MCF 10A (cell line): ENCODE data around the gene DIP2C. TPM values are rescaled to one million over a fixed set of nuclear protein-coding genes. Genes with fewer than 3 reads are reported as not detected.

Source experiments
- BruUV-seq: library from RNA; stranded (reverse); fragments of 400-500 nt; replicated peaks from 2 replicates; lab custom pipeline; 2021; lab: Mats Ljungman, UMichigan
- CTCF ChIA-PET: fragments of 300-600 bp; sonication (Branson Sonifier 250); formaldehyde crosslinking; extraction: SDS; loops from one replicate; lab custom pipeline; 2021; ENCODE audit warnings: antibody characterized with exemption, inconsistent platforms; lab: Yijun Ruan, JAX
- POLR2A ChIA-PET: fragments of 300-600, 350-650 bp; sonication (Branson Sonifier 250); formaldehyde crosslinking; extraction: SDS; loops from one replicate; lab custom pipeline; 2020; ENCODE audit warnings: antibody characterized with exemption, inconsistent platforms; lab: Yijun Ruan, JAX
- DNase-seq: peaks from one replicate; pipeline ENCODE4 v3.0.0-alpha.2; 2018; ENCODE audit not compliant: unreplicated experiment
- H3K27ac Mint-ChIP-seq: one replicate; pipeline ENCODE4 v1.8.0; 2022; ENCODE audit warnings: mild to moderate bottlenecking, low read depth, mixed read lengths; ENCODE audit not compliant: unreplicated experiment
- H3K27me3 Mint-ChIP-seq: one replicate; pipeline ENCODE4 v1.8.0; 2022; ENCODE audit warnings: mixed read lengths; ENCODE audit not compliant: insufficient read depth, unreplicated experiment
- H3K36me3 Mint-ChIP-seq: one replicate; pipeline ENCODE4 v1.8.0; 2022; ENCODE audit warnings: mild to moderate bottlenecking, moderate library complexity, mixed read lengths; ENCODE audit not compliant: insufficient read depth, unreplicated experiment
- H3K4me1 Mint-ChIP-seq: one replicate; pipeline ENCODE4 v1.8.0; 2022; ENCODE audit warnings: mixed read lengths; ENCODE audit not compliant: insufficient read depth, unreplicated experiment
- H3K4me3 Mint-ChIP-seq: one replicate; pipeline ENCODE4 v1.8.0; 2022; ENCODE audit warnings: mild to moderate bottlenecking, moderate library complexity, mixed read lengths; ENCODE audit not compliant: unreplicated experiment
- H3K9me3 Mint-ChIP-seq: one replicate; pipeline ENCODE4 v1.8.0; 2022; ENCODE audit warnings: mixed read lengths; ENCODE audit not compliant: unreplicated experiment
- intact Hi-C: fragments of 100-400 bp; cut with micrococcal nuclease; formaldehyde crosslinking; loops from 2 replicates; pipeline ENCODE4 v1.14.1; 2022
- total RNA-seq: library from RNA; stranded (reverse); gene quantifications from 2 replicates; pipeline ENCODE4 v1.2.3, GENCODE V29; 2022
- TF ChIP-seq, protein P1 (sequence below): fragments of 200-600 bp; IDR thresholded peaks from one replicate; pipeline ENCODE4 v1.8.0; 2022; ENCODE audit warnings: antibody characterized with exemption, mild to moderate bottlenecking; ENCODE audit not compliant: unreplicated experiment

The DIP2C gene
- total RNA-seq, 1 experiment from 2014 or later = 0.37 TPM

DNA sequence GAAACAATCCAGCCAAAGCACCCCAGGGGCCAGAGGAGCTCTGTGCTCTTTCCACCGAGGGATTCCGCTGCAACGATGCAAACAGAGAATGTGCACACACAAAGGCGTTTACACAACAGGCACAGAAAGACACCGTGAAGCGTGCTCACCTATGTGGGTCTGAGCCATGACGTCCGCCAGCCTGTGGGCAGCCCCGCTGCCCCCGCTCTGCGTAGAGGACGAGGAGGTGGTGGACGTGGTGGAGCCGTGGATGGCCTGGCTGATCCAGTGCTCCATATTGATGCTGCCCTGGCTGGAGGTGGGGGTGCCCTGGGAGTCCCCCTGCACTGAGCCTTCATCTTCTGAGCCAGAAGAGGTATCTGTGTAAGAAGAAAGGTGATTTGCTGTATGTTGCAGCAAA, 266.8 kb downstream of the DIP2C start:
- Mint-ChIP-seq H3K9me3 (no peaks in the 10 kb centered on the region), H3K36me3 (no peaks in the 10 kb centered on the region)

DNA sequence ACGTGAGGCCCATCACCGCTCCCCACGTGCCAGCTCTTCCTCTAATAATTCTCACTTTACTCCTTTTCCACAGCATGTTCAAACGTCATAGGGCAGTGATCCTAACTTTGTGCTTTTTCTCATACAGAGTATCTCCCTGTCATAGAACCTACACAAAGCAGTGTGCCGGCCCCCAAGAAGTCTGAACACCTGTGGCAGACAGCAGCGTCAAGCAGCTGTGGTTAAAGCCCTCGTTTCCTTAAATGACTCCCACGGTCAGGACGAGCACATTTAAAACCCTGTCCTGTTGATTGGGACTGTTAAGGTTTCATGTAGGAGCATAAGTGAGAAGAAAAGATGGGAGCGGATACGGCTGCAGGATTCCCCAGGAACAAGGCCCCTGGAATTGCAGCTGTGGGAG, 267.2 kb downstream of the DIP2C start:
- no peaks in the 10 kb centered on the region for H3K36me3 Mint-ChIP-seq
- no peak for DNase-seq
- ChIA-PET POLR2A (no interaction called here), CTCF (interaction anchor here (0.6 kb wide), 1 partner anchor 66 kb away, joined by 6 read pairs; no protein-coding TSS in a partner anchor)
- no peak overlapping the region for H3K27ac Mint-ChIP-seq
- no peak overlapping the region for H3K4me3 Mint-ChIP-seq
- no peaks in the 10 kb centered on the region for H3K9me3 Mint-ChIP-seq
- H3K4me1 Mint-ChIP-seq = no peaks in the 10 kb centered on the region
- no TSS peak for BruUV-seq
- peaks cover 23% of the 10 kb centered on the region for H3K27me3 Mint-ChIP-seq
- intact Hi-C loops = no loop called here
- TF ChIP-seq, protein P1, sequence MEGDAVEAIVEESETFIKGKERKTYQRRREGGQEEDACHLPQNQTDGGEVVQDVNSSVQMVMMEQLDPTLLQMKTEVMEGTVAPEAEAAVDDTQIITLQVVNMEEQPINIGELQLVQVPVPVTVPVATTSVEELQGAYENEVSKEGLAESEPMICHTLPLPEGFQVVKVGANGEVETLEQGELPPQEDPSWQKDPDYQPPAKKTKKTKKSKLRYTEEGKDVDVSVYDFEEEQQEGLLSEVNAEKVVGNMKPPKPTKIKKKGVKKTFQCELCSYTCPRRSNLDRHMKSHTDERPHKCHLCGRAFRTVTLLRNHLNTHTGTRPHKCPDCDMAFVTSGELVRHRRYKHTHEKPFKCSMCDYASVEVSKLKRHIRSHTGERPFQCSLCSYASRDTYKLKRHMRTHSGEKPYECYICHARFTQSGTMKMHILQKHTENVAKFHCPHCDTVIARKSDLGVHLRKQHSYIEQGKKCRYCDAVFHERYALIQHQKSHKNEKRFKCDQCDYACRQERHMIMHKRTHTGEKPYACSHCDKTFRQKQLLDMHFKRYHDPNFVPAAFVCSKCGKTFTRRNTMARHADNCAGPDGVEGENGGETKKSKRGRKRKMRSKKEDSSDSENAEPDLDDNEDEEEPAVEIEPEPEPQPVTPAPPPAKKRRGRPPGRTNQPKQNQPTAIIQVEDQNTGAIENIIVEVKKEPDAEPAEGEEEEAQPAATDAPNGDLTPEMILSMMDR = no peak

More for the DNA sequence above, 266.8 kb downstream of the DIP2C start:
- Mint-ChIP-seq H3K27ac (no peak overlapping the region), H3K4me3 (no peak overlapping the region), H3K27me3 (peaks cover 28% of the 10 kb centered on the region), H3K4me1 (no peaks in the 10 kb centered on the region)
- CTCF ChIA-PET = no interaction called here
- intact Hi-C loops = no loop called here
- no TSS peak for BruUV-seq
- no peak for DNase-seq
- POLR2A ChIA-PET = no interaction called here
- TF ChIP-seq, protein P1 = no peak

DNA sequence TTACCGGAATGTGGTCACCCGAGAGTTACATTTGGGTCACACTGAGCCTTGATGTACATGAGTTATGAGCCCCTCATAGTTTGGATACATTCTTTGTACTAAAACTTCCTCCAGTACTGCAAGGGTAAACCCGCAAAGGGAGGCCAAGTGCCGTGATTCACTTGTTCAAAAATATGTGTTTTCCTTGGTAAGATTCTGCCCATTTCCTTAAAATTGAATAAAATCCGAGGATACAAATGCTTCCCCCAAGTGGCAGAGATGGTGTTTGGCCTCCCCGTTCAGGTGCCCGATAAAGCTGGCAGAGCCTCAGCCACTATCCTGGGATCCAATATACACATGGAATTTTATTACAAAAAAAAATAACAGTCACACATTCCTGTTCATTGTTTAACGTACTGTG, 268.3 kb downstream of the DIP2C start:
- TF ChIP-seq, protein P1 = no peak
- Mint-ChIP-seq H3K4me1 (no peaks in the 10 kb centered on the region), H3K4me3 (no peak overlapping the region), H3K27ac (no peak overlapping the region), H3K9me3 (no peaks in the 10 kb centered on the region), H3K36me3 (no peaks in the 10 kb centered on the region), H3K27me3 (peaks cover 13% of the 10 kb centered on the region)
- intact Hi-C loops = no loop called here
- POLR2A ChIA-PET = no interaction called here
- DNase-seq = no peak
- CTCF ChIA-PET = no interaction called here
- BruUV-seq = no TSS peak

DNA sequence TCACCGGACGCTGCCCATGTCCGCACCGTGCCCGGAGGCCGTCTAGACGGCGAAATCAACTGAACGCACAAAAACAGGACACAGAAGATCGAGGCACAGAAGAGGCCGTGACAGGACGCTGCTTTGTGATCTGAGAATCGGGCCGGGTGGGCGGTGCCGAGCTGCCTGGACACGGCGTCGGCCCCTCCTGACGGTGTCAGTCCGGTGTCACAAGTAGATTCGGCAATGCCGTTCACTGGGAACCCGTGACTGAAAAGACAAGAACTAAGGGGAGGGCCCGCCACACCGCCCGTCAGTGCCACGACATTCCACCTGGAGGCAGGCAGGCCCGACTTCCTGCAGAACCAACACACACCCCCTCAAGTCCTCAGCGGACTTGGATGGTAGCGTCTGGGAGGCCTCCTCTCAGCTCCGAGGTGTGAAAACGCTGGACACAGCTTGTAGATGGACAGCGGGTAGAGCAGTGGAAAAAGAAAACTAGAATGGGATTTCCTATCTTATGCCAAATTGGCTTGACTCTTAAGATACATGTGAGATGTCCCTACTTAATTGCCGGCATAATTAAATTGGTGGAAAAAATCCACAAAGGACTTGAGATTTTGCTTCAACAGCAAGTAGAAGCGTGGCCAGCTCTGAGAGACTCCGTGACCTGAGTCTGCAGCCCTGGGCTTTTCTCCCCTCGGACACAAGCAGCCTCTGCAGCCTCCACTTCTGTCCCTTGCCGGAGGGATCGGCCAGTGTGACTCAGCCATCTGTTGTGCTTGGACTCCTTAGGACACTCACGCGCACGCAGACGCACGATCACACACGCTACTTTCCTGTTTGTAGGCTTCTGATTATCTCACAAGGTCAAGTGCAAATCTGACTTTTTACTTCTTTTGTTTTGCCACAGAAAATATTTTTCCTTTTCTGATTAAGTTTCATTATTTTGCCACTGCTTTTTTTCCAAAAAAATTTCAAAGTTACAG, 269.0 kb downstream of the DIP2C start:
- TF ChIP-seq, protein P1 = no peak
- no TSS peak for BruUV-seq
- Mint-ChIP-seq H3K4me3 (no peak overlapping the region), H3K27me3 (peaks cover 5% of the 10 kb centered on the region), H3K9me3 (no peaks in the 10 kb centered on the region), H3K27ac (no peak overlapping the region), H3K36me3 (no peaks in the 10 kb centered on the region), H3K4me1 (no peaks in the 10 kb centered on the region)
- CTCF ChIA-PET = no interaction called here
- DNase-seq = no peak
- POLR2A ChIA-PET = no interaction called here
- intact Hi-C loops = no loop called here
